KOPT-K1 (cell line): ENCODE results near the gene CWC25.
"Not testable (repeated sequence)": the region's sequence is repeated elsewhere in the genome, so short reads cannot be mapped to it uniquely, and the experiment has no call there.

Experiments used
- H3K27ac ChIP-seq: fragments of 200-600 bp; sonication (generic); 2 replicates; pipeline ENCODE4 v1.5.1; 2016; ENCODE audit warnings: antibody characterized with exemption, mild to moderate bottlenecking, low read depth, low read length; ENCODE audit not compliant: poor library complexity, severe bottlenecking
- H3K36me3 ChIP-seq: fragments of 200-600 bp; sonication (generic); 2 replicates; pipeline ENCODE4 v1.5.1; 2017; ENCODE audit warnings: antibody characterized with exemption, mild to moderate bottlenecking, low read length, moderate library complexity; ENCODE audit not compliant: insufficient read depth
- H3K9me3 ChIP-seq: fragments of 200-600 bp; sonication (generic); 2 replicates; pipeline ENCODE4 v1.5.1; 2017; ENCODE audit warnings: antibody characterized with exemption, low read length, mild to moderate bottlenecking; ENCODE audit not compliant: insufficient read depth, poor library complexity, severe bottlenecking

CWC25 gene

GRCh38 chr17:38800237-38800760 lies 24.8 kb downstream of the CWC25 start:
- H3K9me3 ChIP-seq, result no peaks in the 10 kb centered on the region
- H3K36me3 ChIP-seq, result peaks cover 66% of the 10 kb centered on the region
- H3K27ac ChIP-seq, result peak overlapping the region; percentile 92

GRCh38 chr17:38799501-38800236 lies 25.5 kb downstream of the CWC25 start, which contains the start of gene PIP4K2B:
TSS of gene PIP4K2B (minus strand) at chr17:38799556. CDS start at chr17:38799424, 132 bp downstream.
- Histone ChIP-seq H3K27ac (peak within 1 kb of the TSS; percentile 92), H3K36me3 (peaks cover 66% of the 10 kb centered on the region)

GRCh38 chr17:38798614-38799500 lies 26.3 kb downstream of the CWC25 start:
- H3K36me3 ChIP-seq, result peaks cover 67% of the 10 kb centered on the region
- peak overlapping the region; percentile 92 for H3K27ac ChIP-seq
- H3K9me3 ChIP-seq, result no peaks in the 10 kb centered on the region

More at GRCh38 chr17:38799501-38800236, 25.5 kb downstream of the CWC25 start, which contains the start of gene PIP4K2B:
- no peaks in the 10 kb centered on the region for H3K9me3 ChIP-seq

GRCh38 chr17:38797828-38798227 lies 27.3 kb downstream of the CWC25 start:
- Histone ChIP-seq H3K36me3 (peaks cover 65% of the 10 kb centered on the region), H3K27ac (peak overlapping the region; percentile 92)

GRCh38 chr17:38797158-38797490 lies 28.0 kb downstream of the CWC25 start:
- Histone ChIP-seq H3K27ac (peak overlapping the region; percentile 92), H3K36me3 (peaks cover 65% of the 10 kb centered on the region), H3K9me3 (no peaks in the 10 kb centered on the region)

More at GRCh38 chr17:38797828-38798227, 27.3 kb downstream of the CWC25 start:
- no peaks in the 10 kb centered on the region for H3K9me3 ChIP-seq

GRCh38 chr17:38796451-38797157 lies 28.5 kb downstream of the CWC25 start:
- Histone ChIP-seq H3K36me3 (peaks cover 62% of the 10 kb centered on the region), H3K9me3 (no peaks in the 10 kb centered on the region), H3K27ac (no peak overlapping the region)

- H3K27ac ChIP-seq, result no peak overlapping the region
- no peaks in the 10 kb centered on the region for H3K9me3 ChIP-seq
- H3K36me3 ChIP-seq, result peaks cover 67% of the 10 kb centered on the region
Measured at GRCh38 chr17:38794221-38794620, 30.9 kb downstream of the CWC25 start.

- H3K9me3 ChIP-seq, result no peaks in the 10 kb centered on the region
- peaks cover 69% of the 10 kb centered on the region for H3K36me3 ChIP-seq
- no peak overlapping the region for H3K27ac ChIP-seq
Measured at GRCh38 chr17:38791162-38791561, 34.0 kb downstream of the CWC25 start.

- H3K36me3 ChIP-seq, result peaks cover 69% of the 10 kb centered on the region
- H3K27ac ChIP-seq, H3K9me3 ChIP-seq: not testable (repeated sequence)
Measured at GRCh38 chr17:38790148-38790707, 34.9 kb downstream of the CWC25 start.

GRCh38 chr17:38789185-38789584 lies 35.9 kb downstream of the CWC25 start:
- Histone ChIP-seq H3K36me3 (peaks cover 70% of the 10 kb centered on the region), H3K27ac (no peak overlapping the region), H3K9me3 (no peaks in the 10 kb centered on the region)

- not testable (repeated sequence) for H3K9me3 ChIP-seq, H3K27ac ChIP-seq
- H3K36me3 ChIP-seq, result peaks cover 71% of the 10 kb centered on the region
Measured at GRCh38 chr17:38787999-38788398, 37.1 kb downstream of the CWC25 start.

GRCh38 chr17:38786372-38786771 lies 38.7 kb downstream of the CWC25 start:
- no peaks in the 10 kb centered on the region for H3K9me3 ChIP-seq
- peaks cover 77% of the 10 kb centered on the region for H3K36me3 ChIP-seq
- no peak overlapping the region for H3K27ac ChIP-seq

- H3K27ac ChIP-seq, result no peak overlapping the region
- no peaks in the 10 kb centered on the region for H3K9me3 ChIP-seq
- H3K36me3 ChIP-seq, result peaks cover 91% of the 10 kb centered on the region
Measured at GRCh38 chr17:38783227-38783626, 41.9 kb downstream of the CWC25 start.

GRCh38 chr17:38779965-38780752 lies 45.0 kb downstream of the CWC25 start:
- Histone ChIP-seq H3K27ac (no peak overlapping the region), H3K9me3 (no peaks in the 10 kb centered on the region), H3K36me3 (peaks cover 99% of the 10 kb centered on the region)
